Stimulated activated CD4-positive, alpha-beta T cell treated with anti-CD3 and anti-CD28 coated beads, Interleukin-4, amount 100 ng/mL, for 4 hours (primary cell): ENCODE results near the gene SGK1.
"Not testable (repeated sequence)": the region's sequence is repeated elsewhere in the genome, so short reads cannot be mapped to it uniquely, and the experiment has no call there.

Source experiments
- DNase-seq, 2 experiments: peaks; one replicate each; pipeline ENCODE4 v3.0.0-alpha.2; 2020

Gene SGK1

GRCh38 chr6:134216301-134217010, 101.5 kb downstream of the SGK1 start:
- no peak for DNase-seq

- not testable (repeated sequence) for DNase-seq
These were observed 104.5 kb downstream of the SGK1 start for GRCh38 chr6:134213410-134213809.

DNA sequence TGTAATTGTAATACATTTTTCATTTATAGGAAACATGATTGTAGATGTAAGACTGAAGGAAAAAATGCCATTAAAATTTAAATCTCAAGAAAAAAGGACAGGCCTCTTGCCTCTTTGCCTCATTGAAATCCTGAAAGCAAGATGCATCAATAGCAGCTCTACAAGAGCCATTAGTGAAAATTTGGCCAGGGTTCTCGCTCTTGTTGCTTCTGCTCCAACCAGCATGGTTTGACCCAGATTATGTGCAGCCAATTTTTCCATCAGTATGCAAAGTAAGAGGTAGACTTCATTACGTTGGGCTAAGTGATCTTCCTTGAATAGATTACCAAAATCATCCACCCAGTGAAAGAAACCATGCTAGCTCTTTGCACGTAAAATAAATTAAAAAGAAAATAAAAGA, 106.6 kb downstream of the SGK1 start:
- no peak for DNase-seq

DNA sequence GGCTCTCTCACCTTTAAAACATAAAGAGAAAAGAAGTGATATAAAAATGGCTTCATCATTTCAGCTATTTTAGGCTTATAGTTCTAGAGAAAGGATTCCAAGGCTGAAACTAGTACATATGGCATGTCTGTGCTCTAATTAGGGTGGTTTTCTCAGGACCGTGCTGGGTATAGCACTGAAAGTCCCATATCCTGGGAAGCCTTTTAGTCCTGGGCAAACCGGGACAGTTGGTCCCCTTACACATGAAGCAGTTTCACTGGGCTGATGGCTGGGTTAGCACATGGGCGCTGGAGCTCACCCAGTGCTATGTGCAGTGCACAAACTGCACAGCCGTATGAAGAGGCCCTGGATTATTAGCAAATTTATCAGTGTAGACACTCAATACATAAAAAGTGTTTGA, 110.5 kb downstream of the SGK1 start:
- no peak for DNase-seq

- no peak for DNase-seq
These were observed 112.5 kb downstream of the SGK1 start for GRCh38 chr6:134205366-134205765.

DNA sequence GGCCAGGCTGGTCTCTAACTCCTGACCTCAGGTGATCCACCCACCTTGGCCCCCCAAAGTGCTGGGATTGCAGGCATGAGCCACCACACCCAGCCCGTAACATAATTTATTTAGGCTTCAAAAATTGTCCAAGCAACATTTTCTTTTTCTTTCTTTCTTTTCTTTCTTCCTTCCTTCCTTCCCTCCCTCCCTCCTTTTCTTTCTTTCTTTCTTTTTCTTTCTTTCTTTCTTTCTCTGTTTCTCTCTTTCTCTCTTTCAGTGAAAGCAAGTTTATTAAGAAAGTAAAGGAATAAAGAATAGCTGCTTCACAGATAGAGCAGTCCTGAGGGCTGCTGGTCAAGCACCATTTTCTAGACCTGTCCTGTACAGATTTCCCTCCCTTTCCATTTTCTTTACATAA, 113.2 kb downstream of the SGK1 start:
- DNase-seq: not testable (repeated sequence)

GRCh38 chr6:134204031-134204430, 113.9 kb downstream of the SGK1 start:
- no peak for DNase-seq

DNA sequence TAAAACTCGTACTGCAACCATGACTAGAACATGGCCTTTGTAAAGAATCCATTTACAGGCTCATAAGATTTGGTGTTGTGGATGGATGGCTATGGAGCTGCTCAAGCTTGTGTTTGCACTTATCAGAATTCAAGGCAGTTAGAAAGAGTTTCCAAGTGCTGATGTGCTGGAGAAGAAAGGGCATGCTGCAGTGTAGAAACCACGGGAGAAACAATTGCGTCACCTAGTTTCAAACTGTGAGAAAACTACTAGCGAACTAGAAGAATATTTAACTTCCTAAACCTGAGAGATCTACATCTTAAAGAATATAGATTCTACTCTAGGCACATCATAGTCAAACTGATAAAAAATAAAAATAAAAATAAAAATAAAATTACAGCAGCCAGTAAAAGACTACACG, 116.2 kb downstream of the SGK1 start:
- no peak for DNase-seq

DNA sequence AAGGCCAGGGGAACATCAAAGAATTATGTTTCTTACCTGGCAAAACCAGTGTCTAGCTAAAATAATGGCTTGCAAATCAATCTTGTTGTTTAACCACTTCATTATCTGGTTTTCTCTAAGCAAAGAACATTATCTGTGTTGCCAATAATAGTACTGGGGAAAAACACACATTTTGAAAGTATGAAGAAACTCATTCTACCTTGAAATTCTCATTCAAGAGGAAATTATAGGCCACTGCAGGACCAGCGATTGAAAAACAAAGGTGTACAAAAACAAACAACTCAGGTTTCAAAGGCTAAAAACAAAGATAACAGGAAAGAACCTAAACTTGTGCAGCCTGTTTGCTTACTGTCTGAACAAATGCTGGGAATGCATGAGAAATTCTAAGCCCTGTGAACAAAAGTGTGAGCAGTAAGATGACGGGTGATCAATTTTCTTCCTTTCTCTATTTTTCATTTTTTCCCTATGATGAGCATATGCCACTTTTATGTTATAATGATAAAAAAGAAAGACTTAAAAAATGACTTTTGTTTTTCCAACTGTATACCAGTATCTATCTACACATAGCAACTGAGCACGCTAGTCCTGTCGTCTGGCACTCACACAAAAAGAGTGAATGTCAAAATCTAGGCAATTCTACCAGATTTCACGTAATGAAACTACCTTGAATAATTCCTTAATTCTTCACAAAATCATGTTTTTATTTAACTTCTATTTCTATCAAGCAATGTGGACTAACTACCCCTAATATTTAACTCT, 117.9 kb downstream of the SGK1 start:
- DNase-seq: no peak

DNA sequence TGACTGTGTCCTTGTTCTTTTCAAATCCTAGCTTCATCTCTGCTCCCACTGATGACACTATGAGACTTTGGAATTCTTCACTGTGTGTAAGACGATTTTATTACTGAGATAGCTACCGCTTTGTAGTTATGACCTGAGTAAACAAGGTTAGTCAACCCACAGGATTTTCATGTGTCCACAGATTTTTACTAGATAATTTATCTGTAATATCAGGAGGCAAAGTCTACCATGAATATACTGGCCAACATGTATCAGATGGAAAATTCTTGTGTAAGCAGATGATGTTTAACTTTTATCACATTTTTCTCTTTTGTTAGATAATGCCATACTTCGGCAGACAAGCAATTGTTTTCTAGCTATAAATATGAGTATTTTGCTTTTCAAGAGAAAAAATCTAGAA, 119.8 kb downstream of the SGK1 start:
- DNase-seq: no peak

DNA sequence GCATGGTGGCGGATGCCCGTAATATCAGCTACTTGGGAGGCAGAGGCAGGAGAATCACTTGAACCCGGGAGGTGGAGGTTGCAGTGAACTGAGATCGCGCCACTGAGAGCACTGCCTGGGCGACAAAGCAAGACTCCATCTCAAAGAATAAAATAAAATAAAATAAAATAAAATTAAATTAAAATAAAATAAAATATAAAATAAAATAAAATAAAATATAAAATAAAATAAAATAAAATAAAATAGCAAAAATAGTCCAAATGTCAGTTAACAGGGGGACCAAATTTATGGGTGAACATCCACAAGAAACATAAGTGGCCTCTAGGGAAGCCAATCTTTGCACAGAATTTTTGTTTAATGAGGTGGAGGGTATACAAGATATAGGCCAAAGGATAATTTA, 120.2 kb downstream of the SGK1 start:
- not testable (repeated sequence) for DNase-seq

DNA sequence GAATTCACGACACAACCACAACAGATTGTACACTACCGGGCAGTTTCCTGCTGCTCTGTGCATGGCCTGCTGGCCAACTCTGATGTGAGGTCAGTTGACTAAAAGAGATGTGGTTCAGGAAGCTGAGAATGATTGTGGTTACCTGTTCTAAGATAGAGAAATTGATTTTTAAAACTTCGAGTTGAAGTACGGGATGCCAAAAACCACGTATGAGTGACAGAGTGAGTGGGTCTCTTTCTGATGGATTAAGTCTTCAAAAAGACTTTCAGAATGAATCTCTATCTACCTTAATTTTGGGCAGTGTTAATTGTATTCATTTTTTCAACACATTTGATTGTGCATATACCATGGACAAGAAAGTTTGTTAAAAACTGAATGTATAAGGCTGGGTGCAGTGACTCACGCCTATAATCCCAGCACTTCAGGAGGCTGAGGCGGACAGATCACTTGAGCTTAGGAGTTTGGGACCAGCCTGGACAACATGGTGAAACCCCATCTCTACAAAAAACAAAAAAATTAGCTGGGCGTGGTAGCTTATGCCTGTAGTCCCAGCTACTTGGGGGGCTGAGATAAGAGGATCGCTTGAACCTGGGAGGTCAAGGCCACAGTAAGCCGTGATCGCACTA, 121.2 kb downstream of the SGK1 start:
- no peak for DNase-seq

- no peak for DNase-seq
These were observed 121.9 kb downstream of the SGK1 start for GRCh38 chr6:134195985-134196384.

DNA sequence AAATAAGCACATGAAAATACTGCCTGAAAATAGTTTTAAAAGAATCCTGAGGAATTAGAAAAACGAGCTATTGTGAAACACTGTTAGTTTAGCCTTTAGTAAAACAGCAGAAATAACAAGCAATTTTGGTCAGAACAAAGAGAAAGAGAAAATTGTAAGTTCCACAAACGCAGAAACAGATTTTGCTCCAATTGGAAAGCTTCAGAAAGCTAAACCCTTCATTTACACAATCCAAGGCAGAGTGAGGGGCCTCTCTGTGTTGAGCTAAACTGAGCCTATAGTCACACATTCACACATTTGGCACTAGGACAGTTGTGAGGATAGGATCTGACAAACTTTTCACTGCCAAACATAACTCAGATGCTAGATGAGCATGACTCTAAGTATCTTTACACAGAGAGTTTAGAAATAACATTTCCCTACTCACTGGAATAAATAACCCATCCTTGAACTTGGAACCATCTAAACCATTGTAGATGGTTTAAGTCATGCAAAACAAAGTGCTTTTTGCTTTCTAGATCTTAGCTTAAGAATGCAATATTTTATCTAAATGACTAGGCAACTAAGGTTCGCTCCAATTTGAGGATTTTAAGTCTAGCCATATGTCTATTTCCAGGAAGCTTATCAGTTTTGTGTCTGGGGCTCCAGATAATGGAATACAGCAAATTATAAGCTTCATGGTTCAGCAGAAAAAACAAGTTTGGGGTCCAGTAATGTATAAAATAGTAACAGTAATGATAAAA, 122.6 kb downstream of the SGK1 start:
- DNase-seq: no peak

GRCh38 chr6:134193536-134194498, 124.1 kb downstream of the SGK1 start:
- DNase-seq: no peak

GRCh38 chr6:134192609-134193008, 125.3 kb downstream of the SGK1 start:
- DNase-seq: not testable (repeated sequence)

- DNase-seq: no peak
These were observed 127.0 kb downstream of the SGK1 start for GRCh38 chr6:134190883-134191282.

DNA sequence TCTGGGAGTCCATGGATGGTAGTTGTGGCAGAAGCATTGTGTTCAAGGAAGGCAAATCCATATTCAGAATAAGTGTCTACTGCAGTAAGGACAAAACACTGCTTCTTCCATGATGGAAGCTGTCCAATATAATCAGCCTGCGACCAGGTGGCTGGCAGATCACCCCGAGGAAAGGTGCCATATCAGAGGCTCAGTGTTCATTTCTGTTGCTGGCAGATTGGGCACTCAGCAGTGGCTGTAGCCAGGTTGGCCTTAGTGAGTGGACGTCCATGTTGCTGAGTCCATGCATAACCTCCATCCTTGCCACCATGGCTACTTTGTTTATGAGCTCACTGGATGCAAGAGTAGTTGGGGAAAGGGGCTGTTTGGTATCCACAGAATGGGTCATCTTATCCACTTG, 130.2 kb downstream of the SGK1 start:
- no peak for DNase-seq

DNA sequence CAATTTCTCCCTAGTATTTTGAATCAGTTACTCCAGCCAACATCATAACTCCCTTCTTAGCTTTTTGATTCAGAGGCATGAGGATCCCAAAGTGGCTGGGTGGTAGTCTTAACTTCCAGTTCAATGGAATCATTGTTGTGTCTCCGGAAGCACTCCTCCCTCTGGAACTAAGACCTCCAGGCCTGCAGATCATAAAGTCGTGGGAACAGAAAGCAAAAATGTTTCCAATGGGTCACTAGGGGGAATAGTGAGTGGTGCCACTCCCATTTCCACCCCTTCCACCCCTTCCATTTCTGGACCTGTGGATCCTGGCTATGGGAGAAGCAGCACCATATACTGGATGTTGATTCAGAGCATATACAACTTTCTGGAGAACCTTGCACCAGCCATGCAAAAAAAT, 130.8 kb downstream of the SGK1 start:
- no peak for DNase-seq

DNA sequence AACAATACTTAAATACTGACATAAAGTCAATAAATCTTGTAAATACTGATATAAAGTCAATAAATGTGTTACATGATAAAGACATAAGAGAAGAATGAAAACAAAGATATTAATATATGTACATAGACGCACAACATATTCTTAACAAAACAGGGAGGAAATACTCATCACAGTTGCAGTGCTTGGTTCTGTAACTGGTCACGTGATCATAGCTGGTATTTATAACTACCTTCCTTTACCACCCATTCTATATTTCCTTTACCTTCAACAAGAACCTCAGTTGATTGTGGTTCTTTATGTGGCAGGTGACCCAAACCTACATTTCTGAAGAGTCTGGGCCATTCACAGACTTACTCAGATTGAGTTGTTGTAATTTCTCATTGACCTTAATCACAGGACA, 131.6 kb downstream of the SGK1 start:
- no peak for DNase-seq

GRCh38 chr6:134185277-134185676, 132.6 kb downstream of the SGK1 start:
- no peak for DNase-seq

DNA sequence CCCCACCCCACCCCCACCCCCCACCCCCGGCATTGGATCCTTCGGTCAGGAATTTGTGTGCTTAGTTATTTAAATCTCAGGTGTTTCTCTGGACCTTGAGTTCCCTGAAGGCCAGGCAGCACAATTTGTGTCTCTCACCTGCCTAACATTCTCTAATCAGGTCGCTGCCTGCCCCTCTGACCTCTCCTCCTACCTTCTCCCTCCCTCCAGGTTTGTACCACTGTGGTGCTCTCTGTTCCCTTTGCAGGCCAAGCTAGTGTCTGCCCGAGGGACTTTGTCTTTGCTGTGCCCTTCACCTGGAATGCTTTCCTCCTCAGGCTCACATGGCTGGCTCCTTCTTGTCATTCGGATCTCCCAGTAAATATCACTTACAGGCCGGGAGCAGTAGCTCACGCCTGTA, 134.1 kb downstream of the SGK1 start:
- DNase-seq: no peak
